Neutrophil (primary cell): Measurements from ENCODE around the gene DCBLD1.

Experiments used
- H3K27ac ChIP-seq: fragments of 200-600 bp; sonication (generic); 2 replicates; pipeline ENCODE4 v1.5.1; 2016; ENCODE audit warnings: mild to moderate bottlenecking, moderate library complexity
- H3K27me3 ChIP-seq: fragments of 200-600 bp; sonication (generic); 2 replicates; pipeline ENCODE4 v1.6.0; 2016; ENCODE audit warnings: mild to moderate bottlenecking
- H3K36me3 ChIP-seq: fragments of 200-600 bp; sonication (generic); 2 replicates; pipeline ENCODE4 v1.5.1; 2017
- H3K4me1 ChIP-seq, 2 experiments: fragments of 200-600 bp in 1 of 2; sonication (generic) in 1 of 2; 1 replicate in 1 of 2; 2 replicates in 1 of 2; pipeline versions ENCODE4 v1.5.1 to v1.6.1; 2013 to 2016; ENCODE audit warnings: low read depth in 1 of 2, low read length in 1 of 2, mild to moderate bottlenecking in 1 of 2, moderate library complexity in 1 of 2; ENCODE audit not compliant: control insufficient read depth in 1 of 2, insufficient read depth in 1 of 2
- H3K4me3 ChIP-seq, 2 experiments: fragments of 200-600 bp in 1 of 2; sonication (generic) in 1 of 2; 1 replicate in 1 of 2; 2 replicates in 1 of 2; pipeline ENCODE4 v1.5.1; 2013 to 2016; ENCODE audit warnings: low read depth in 1 of 2, low read length in 1 of 2, mild to moderate bottlenecking in 1 of 2, moderate library complexity in 1 of 2
- H3K9me3 ChIP-seq: fragments of 200-600 bp; sonication (generic); 2 replicates; pipeline ENCODE4 v1.5.1; 2016
- TF ChIP-seq, protein P1 (sequence below): fragments of 200-600 bp; sonication (generic); IDR thresholded peaks from 2 replicates; pipeline ENCODE4 v1.5.1; 2016; ENCODE audit warnings: antibody characterized with exemption

Gene DCBLD1

DNA sequence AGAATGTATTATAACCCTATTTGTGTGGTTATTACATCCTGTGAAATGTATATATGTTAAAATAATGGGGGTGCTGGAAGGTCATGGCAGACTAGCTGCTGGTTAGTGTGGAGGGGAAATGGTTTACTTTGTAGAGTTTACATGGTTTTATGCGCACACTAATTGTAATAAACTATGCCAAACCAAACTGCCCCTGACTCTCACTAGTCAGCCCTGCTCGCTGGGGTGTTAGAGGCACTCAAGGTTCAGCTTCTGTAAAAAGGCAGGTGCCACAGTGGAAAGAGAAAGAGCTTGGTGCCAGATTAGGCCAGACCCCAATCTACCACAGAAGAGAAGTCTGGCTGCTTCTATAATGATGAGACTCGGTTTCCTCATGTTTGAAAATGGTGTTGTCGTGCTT lies 67.1 kb downstream of the DCBLD1 start:
- TF ChIP-seq, protein P1, sequence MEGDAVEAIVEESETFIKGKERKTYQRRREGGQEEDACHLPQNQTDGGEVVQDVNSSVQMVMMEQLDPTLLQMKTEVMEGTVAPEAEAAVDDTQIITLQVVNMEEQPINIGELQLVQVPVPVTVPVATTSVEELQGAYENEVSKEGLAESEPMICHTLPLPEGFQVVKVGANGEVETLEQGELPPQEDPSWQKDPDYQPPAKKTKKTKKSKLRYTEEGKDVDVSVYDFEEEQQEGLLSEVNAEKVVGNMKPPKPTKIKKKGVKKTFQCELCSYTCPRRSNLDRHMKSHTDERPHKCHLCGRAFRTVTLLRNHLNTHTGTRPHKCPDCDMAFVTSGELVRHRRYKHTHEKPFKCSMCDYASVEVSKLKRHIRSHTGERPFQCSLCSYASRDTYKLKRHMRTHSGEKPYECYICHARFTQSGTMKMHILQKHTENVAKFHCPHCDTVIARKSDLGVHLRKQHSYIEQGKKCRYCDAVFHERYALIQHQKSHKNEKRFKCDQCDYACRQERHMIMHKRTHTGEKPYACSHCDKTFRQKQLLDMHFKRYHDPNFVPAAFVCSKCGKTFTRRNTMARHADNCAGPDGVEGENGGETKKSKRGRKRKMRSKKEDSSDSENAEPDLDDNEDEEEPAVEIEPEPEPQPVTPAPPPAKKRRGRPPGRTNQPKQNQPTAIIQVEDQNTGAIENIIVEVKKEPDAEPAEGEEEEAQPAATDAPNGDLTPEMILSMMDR = no peak
- H3K9me3 ChIP-seq = no peaks in the 10 kb centered on the region
- no peaks in the 10 kb centered on the region for H3K36me3 ChIP-seq
- H3K27me3 ChIP-seq = peaks cover 72% of the 10 kb centered on the region
- no peak overlapping the region for H3K4me3 ChIP-seq
- no peak overlapping the region for H3K27ac ChIP-seq
- peaks cover 5 to 11% of the 10 kb centered on the region in 2 experiments for H3K4me1 ChIP-seq

DNA sequence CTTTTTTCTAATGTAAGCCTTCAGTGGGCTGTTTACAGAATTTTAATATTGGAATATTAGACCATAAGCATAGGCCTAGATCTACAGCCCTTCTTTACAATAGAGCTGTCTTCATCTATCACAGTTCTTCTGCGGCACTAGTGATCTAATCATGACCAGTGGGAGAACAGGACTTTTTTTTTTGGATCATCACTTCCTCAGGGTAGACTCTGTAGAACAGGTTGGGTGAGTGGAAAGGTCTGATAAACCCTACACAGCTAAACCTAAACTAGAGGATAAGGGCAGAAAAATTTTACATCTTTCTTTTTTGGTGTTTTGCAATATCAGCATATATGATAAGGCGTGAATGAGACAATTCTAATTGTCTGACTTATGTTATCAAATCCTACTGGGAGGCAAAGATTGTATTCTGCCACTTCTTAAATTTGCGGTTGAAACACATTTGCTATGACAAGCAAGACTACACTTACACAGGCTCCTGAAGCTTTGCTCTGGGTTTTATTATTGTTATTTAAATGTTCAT lies 67.7 kb downstream of the DCBLD1 start:
- Histone ChIP-seq H3K9me3 (no peaks in the 10 kb centered on the region), H3K36me3 (no peaks in the 10 kb centered on the region), H3K4me3 (no peak overlapping the region), H3K4me1 (peaks cover 5 to 11% of the 10 kb centered on the region in 2 experiments), H3K27ac (no peak overlapping the region), H3K27me3 (peaks cover 73% of the 10 kb centered on the region)
- TF ChIP-seq, protein P1 = no peak

DNA sequence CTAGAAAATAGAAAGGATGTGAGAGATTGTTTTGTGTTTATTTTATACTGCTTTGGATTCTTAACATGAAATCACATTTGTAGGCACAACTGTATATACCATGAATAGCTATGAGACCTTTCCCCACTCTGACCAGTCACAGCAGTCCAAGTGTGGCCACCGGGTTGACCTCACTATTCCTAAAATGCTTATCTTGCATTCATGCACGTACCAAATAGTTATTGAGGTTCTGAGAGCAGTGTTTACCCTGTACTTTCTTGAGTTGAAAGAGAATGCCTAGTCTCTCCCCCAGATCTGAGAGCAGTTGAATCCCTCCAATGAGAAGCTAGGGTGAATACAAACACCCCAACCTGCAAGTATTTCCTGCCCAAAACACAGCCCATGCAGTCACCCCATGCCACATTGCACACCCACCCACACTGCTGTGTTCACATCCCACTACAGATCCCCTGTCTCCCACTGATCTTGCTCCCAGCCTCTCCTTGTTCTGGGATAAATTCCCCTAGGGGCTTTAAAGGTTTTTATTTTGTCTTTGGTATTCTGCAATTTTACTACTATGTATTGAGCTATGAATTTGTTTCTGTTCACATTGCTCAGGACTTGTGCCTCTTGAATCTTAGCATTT lies 68.3 kb downstream of the DCBLD1 start:
- H3K4me1 ChIP-seq = peaks cover 5 to 11% of the 10 kb centered on the region in 2 experiments
- no peaks in the 10 kb centered on the region for H3K9me3 ChIP-seq
- no peak overlapping the region for H3K4me3 ChIP-seq
- H3K27me3 ChIP-seq = peaks cover 73% of the 10 kb centered on the region
- TF ChIP-seq, protein P1 = no peak
- H3K36me3 ChIP-seq = no peaks in the 10 kb centered on the region
- H3K27ac ChIP-seq = no peak overlapping the region

DNA sequence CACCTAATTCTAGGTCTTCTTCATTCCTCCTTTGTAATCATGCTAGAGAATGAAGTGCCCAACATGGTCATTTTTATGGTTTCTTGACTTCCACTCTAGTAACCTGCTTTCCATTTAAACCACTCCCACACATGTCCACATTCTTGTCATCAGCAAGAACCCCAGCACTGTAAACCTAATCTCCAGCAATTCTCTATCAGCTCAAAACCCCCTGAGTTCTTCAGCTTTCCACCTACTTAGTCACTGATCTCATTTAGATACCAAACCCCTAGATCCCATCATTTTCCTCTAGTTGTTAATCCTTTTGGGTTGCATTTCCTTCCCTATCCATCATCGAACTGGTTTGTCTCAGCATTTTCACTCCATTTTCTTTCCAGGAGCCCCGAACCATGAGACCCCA lies 70.1 kb downstream of the DCBLD1 start:
- Histone ChIP-seq H3K27me3 (peaks cover 57% of the 10 kb centered on the region), H3K4me3 (no peak overlapping the region), H3K27ac (no peak overlapping the region), H3K9me3 (no peaks in the 10 kb centered on the region), H3K36me3 (no peaks in the 10 kb centered on the region), H3K4me1 (peaks cover 5 to 9% of the 10 kb centered on the region in 2 experiments)
- TF ChIP-seq, protein P1 = no peak

DNA sequence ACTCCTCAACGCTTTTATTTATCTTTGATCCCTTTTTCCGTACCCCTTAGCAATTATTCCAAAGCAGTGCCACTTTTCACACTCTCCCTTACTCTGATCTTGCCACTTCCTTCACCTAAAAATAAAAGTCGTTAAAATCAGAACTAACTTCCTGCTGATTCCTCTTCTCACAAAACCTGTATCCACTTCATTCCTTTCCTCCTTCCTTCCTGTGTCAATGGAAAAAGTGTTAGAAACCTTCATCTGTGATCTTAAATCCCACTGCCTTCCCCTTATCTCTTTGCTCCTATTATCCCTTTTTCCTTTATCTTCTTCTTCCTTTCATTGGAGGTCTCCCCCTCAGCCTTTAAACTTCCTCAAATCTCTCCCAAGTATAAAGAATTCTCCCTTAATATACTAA lies 70.7 kb downstream of the DCBLD1 start:
- Histone ChIP-seq H3K4me3 (no peak overlapping the region), H3K4me1 (peaks cover 0 to 4% of the 10 kb centered on the region in 2 experiments), H3K36me3 (no peaks in the 10 kb centered on the region), H3K9me3 (no peaks in the 10 kb centered on the region), H3K27ac (no peak overlapping the region), H3K27me3 (peaks cover 52% of the 10 kb centered on the region)
- TF ChIP-seq, protein P1 = no peak
